Stimulated activated CD4-positive, alpha-beta T cell treated with anti-CD3 and anti-CD28 coated beads, Interleukin-12 subunit alpha, Interleukin-12 subunit beta, amount 100 ng/mL, for 4 hours (primary cell): ENCODE data around the gene CDRT15.
A peak's percentile ranks its signal among the peaks of the same experiment; 100 is the strongest.
"Not testable (repeated sequence)": the region's sequence is repeated elsewhere in the genome, so short reads cannot be mapped to it uniquely, and the experiment has no call there.

Source experiments
- DNase-seq: peaks from one replicate; pipeline ENCODE4 v3.0.0-alpha.2; 2020

Gene CDRT15

GRCh38 chr17:14205992-14206461, 30.6 kb downstream of the CDRT15 start:
- peak; percentile 38 for DNase-seq

- no peak for DNase-seq
Measured at GRCh38 chr17:14205380-14205779, 31.3 kb downstream of the CDRT15 start.

- no peak for DNase-seq
Measured at GRCh38 chr17:14204546-14204945, 32.1 kb downstream of the CDRT15 start.

GRCh38 chr17:14204084-14204483, 32.6 kb downstream of the CDRT15 start:
- DNase-seq, result no peak

GRCh38 chr17:14203388-14203787, 33.3 kb downstream of the CDRT15 start:
- DNase-seq, result no peak

- DNase-seq, result no peak
Measured at GRCh38 chr17:14202388-14203166, 34.1 kb downstream of the CDRT15 start.

GRCh38 chr17:14201988-14202380, 34.7 kb downstream of the CDRT15 start:
- DNase-seq, result no peak

GRCh38 chr17:14201021-14201987, 35.4 kb downstream of the CDRT15 start:
- no peak for DNase-seq

- no peak for DNase-seq
Measured at GRCh38 chr17:14200354-14200753, 36.3 kb downstream of the CDRT15 start.

GRCh38 chr17:14199601-14200000, 37.1 kb downstream of the CDRT15 start:
- no peak for DNase-seq

GRCh38 chr17:14198575-14198974, 38.1 kb downstream of the CDRT15 start:
- no peak for DNase-seq

- no peak for DNase-seq
Measured at GRCh38 chr17:14198013-14198412, 38.6 kb downstream of the CDRT15 start.

- DNase-seq, result peak; percentile 46
Measured at GRCh38 chr17:14197586-14197985, 39.1 kb downstream of the CDRT15 start.

- DNase-seq, result no peak
Measured at GRCh38 chr17:14197057-14197456, 39.6 kb downstream of the CDRT15 start.

GRCh38 chr17:14196377-14196997, 40.2 kb downstream of the CDRT15 start:
- no peak for DNase-seq

- not testable (repeated sequence) for DNase-seq
Measured at GRCh38 chr17:14192636-14193344, 43.9 kb downstream of the CDRT15 start.

- not testable (repeated sequence) for DNase-seq
Measured at GRCh38 chr17:14192039-14192438, 44.6 kb downstream of the CDRT15 start.

- DNase-seq, result not testable (repeated sequence)
Measured at GRCh38 chr17:14191469-14191868, 45.2 kb downstream of the CDRT15 start.

GRCh38 chr17:14190774-14191173, 45.9 kb downstream of the CDRT15 start:
- not testable (repeated sequence) for DNase-seq

- DNase-seq, result not testable (repeated sequence)
Measured at GRCh38 chr17:14186443-14186842, 50.2 kb downstream of the CDRT15 start.
